IPS DF 4.7 (cell line): ENCODE data around the gene RNPS1.
"Not testable (repeated sequence)": the region's sequence is repeated elsewhere in the genome, so short reads cannot be mapped to it uniquely, and the experiment has no call there.

Source experiments
- DNase-seq: peaks from one replicate; pipeline ENCODE4 v3.0.0-alpha.2; 2013; ENCODE audit warnings: low spot score; ENCODE audit errors: extremely low read depth

The RNPS1 gene

GRCh38 chr16:2257726-2258125, 10.2 kb downstream of the RNPS1 start:
- no peak for DNase-seq

GRCh38 chr16:2256531-2257140, 11.3 kb downstream of the RNPS1 start:
- DNase-seq = no peak

- no peak for DNase-seq
These were observed 14.6 kb downstream of the RNPS1 start for GRCh38 chr16:2253293-2253692.

GRCh38 chr16:2252806-2253148, 15.1 kb downstream of the RNPS1 start:
- DNase-seq = no peak

- DNase-seq = peak; percentile 69
These were observed 16.4 kb downstream of the RNPS1 start, which contains the start of gene ECI1 for GRCh38 chr16:2251296-2252111. TSS of gene ECI1 (minus strand) at chr16:2251587. CDS start at chr16:2251566, 21 bp downstream.

GRCh38 chr16:2250652-2251295, 17.2 kb downstream of the RNPS1 start:
- DNase-seq = no peak

GRCh38 chr16:2246301-2246885, 21.5 kb downstream of the RNPS1 start:
- no peak for DNase-seq

- no peak for DNase-seq
These were observed 22.8 kb downstream of the RNPS1 start for GRCh38 chr16:2244926-2245795.

GRCh38 chr16:2244301-2244700, 23.6 kb downstream of the RNPS1 start:
- DNase-seq = no peak

- no peak for DNase-seq
These were observed 24.1 kb downstream of the RNPS1 start for GRCh38 chr16:2243781-2244180.

- DNase-seq = no peak
These were observed 24.8 kb downstream of the RNPS1 start for GRCh38 chr16:2243031-2243528.

- DNase-seq = no peak
These were observed 25.3 kb downstream of the RNPS1 start for GRCh38 chr16:2242598-2242997.

GRCh38 chr16:2240331-2240730, 27.6 kb downstream of the RNPS1 start:
- DNase-seq = not testable (repeated sequence)

GRCh38 chr16:2238838-2239675, 28.9 kb downstream of the RNPS1 start:
- DNase-seq = no peak

GRCh38 chr16:2238150-2238837, 29.6 kb downstream of the RNPS1 start:
- no peak for DNase-seq

GRCh38 chr16:2237493-2238149, 30.3 kb downstream of the RNPS1 start:
- DNase-seq = no peak

- DNase-seq = no peak
These were observed 30.8 kb downstream of the RNPS1 start for GRCh38 chr16:2237102-2237482.

- DNase-seq = no peak
These were observed 31.4 kb downstream of the RNPS1 start, which contains the start of gene DNASE1L2 for GRCh38 chr16:2236337-2237101. TSS of gene DNASE1L2 (plus strand) at chr16:2236444. CDS start at chr16:2236817, 373 bp downstream.
